Measurements from ENCODE around the gene SPRN.

Gene SPRN

DNA sequence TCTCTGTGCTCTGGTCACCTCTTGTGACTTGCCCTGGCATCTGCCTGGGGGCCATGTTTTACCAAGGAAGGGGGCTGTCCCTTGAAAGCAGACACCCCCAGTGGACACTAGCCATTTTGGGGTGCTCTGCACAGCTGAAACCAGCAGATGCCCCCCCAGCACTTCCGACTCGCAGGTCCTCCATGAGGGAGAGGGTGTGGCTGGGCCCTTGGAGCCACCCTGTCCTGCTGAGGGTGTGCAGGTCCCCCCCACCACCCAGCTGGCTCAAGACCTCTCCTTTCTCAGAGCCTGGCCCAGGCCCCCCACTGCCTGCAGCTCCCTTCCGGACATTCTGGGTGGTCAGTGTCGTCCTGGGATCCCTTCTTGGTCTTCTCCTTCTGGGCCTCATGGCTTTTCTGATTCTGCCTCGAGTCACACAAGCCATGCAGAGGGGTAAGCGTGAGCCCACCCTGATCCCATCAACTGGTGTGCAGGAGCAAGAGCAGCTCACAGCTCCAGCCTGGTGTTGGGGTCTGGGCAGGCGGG is 41.6 kb upstream of the SPRN start:
- no peak overlapping the region for H3K4me3 ChIP-seq (ENCODE audit: control insufficient read depth, low read depth, low read length)
- TF ChIP-seq, protein P1, sequence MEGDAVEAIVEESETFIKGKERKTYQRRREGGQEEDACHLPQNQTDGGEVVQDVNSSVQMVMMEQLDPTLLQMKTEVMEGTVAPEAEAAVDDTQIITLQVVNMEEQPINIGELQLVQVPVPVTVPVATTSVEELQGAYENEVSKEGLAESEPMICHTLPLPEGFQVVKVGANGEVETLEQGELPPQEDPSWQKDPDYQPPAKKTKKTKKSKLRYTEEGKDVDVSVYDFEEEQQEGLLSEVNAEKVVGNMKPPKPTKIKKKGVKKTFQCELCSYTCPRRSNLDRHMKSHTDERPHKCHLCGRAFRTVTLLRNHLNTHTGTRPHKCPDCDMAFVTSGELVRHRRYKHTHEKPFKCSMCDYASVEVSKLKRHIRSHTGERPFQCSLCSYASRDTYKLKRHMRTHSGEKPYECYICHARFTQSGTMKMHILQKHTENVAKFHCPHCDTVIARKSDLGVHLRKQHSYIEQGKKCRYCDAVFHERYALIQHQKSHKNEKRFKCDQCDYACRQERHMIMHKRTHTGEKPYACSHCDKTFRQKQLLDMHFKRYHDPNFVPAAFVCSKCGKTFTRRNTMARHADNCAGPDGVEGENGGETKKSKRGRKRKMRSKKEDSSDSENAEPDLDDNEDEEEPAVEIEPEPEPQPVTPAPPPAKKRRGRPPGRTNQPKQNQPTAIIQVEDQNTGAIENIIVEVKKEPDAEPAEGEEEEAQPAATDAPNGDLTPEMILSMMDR (IDR thresholded peaks at IDR 0.05; ENCODE audit: control insufficient read depth, insufficient read depth, low read depth, low read length, missing control alignments): no peak

DNA sequence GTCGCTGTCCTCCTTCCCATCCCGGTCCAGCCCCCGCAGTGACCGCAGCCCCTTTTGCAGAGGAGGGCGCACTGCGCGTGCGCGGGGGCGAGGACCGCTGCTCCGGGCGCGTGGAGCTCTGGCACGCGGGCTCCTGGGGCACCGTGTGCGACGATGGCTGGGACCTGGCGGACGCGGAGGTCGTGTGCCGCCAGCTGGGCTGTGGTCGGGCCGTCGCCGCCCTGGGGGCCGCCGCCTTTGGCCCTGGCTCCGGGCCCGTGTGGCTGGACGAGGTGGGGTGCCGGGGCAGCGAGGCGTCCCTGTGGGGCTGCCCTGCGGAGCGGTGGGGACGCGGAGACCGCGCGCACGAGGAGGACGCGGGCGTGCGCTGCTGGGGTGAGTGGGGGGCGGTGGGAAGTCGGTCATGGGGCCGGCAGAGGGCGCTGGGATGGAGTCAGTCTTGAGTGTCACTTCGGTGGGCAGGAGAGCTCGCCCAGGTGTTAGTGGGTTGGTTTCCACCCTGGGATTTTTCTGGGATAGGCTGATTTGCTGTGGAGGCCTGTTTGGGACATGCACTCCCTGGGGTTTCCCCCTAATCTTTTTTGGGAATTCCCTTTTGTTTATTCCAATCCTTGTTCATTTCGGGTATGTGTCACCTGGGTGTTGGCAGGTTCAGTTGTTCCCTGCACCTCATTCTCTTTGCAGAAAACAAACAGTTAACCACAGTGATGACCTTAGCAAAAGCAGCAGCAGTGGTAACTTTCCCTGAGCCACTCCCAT is 40.9 kb upstream of the SPRN start:
- DNase-seq (ENCODE audit: low read depth): no peak
- TF ChIP-seq, protein P1 (IDR thresholded peaks at IDR 0.05; ENCODE audit: control insufficient read depth, insufficient read depth, low read depth, low read length, missing control alignments): no peak
- H3K4me3 ChIP-seq (ENCODE audit: control insufficient read depth, low read depth, low read length): no peak overlapping the region

More for the DNA sequence above, 41.6 kb upstream of the SPRN start:
- no peak for DNase-seq (ENCODE audit: low read depth)

DNA sequence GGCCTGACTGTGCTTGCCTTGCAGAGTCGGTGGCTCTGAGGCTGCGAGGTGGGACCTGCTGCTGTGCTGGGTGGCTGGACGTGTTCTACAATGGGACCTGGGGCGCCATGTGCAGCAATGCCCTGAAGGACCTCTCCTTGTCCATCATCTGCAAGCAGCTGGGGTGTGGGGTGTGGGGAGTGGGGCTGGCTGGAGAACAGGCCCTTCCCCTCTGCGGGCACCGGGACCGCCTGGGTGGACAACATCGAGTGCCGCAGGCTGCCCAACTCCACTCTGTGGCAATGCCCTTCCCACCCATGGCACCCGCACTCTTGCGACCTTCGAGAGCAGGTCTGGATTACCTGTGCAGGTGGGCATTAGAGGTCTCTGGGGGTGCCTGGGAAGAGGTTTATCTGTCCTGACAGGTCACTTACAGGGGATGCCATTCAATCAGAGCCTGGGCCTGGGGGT is 40.2 kb upstream of the SPRN start:
- TF ChIP-seq, protein P1 (IDR thresholded peaks at IDR 0.05; ENCODE audit: control insufficient read depth, insufficient read depth, low read depth, low read length, missing control alignments): no peak
- no peak for DNase-seq (ENCODE audit: low read depth)
- H3K4me3 ChIP-seq (ENCODE audit: control insufficient read depth, low read depth, low read length): no peak overlapping the region

DNA sequence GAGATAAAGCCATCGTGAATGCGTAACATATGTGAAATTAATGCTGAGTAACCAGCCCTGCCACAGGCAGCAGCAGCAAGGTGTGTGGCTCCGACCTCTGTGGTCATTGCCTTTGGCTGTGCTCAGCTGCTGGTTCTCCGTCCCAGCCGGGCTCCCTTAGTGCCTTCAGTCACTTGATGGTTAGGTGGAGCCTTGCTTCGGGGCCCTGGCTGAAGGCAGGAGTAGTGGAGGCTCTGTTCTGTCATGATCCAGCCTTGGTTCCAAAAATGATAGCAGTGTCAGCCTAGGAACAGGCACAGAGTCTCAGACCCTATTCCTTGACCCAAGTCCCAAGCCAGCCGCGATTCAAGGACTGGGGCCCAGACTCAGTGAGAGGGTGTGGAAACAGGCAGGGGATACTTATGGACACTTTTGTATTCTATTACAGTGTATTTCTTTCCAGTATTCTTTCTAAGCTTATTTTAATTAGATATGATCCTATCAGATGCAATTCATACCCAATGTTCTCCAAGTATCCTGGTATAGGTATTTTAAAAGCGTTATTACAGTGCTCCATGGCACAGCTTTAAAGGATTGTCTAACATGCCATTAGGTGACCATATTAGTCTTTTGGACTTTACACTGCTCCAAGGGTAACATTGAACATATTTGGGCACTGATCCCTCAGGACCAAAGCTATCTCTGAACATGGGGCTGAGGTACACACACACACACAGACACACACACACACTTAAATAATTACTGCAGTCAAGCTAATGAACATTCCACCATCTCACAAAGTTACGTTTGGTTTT is 38.3 kb upstream of the SPRN start:
- no peak for DNase-seq (ENCODE audit: low read depth)
- TF ChIP-seq, protein P1 (IDR thresholded peaks at IDR 0.05; ENCODE audit: control insufficient read depth, insufficient read depth, low read depth, low read length, missing control alignments): no peak

DNA sequence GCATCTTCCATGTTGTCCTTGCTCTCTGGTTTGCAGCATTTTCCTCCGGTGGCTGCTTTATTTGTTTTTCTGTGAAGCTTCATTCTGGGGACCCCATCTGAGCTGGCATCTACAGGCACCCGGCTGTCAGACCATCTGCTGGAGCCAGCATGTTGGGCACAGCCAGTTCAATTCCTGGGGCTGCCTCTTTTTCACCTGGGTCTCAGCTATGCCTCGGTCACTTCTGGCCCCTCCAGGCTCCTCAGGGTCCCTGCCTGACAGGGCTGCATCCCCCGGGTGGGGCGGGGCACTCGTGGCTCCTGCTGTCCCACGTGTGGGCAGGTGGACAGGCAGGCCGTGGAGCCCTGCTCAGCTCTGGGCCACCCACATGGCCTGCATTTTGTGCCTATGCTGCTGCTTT is 37.4 kb upstream of the SPRN start:
- DNase-seq (ENCODE audit: low read depth): no peak
- H3K4me3 ChIP-seq (ENCODE audit: control insufficient read depth, low read depth, low read length): no peak overlapping the region
- TF ChIP-seq, protein P1 (IDR thresholded peaks at IDR 0.05; ENCODE audit: control insufficient read depth, insufficient read depth, low read depth, low read length, missing control alignments): no peak

More for the DNA sequence above, 38.3 kb upstream of the SPRN start:
- H3K4me3 ChIP-seq (ENCODE audit: control insufficient read depth, low read depth, low read length): no peak overlapping the region

DNA sequence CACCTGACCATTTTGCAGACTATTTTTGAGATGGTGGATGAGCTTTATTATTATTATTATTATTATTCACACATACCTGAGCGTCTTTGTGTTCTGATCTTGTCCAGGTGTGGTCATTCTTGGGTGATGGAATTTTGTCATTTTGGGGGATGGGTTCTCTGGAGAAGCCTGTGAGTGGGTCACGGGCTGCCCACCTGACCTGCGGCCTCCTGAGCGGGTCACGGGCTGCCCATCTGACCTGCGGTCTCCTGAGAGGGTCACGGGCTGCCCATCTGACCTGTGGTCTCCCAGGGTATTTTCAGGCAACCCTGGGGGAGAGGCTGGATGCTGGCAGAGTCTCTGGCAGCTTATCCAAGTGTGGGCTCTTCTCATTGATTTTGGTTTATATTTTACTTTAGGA is 36.6 kb upstream of the SPRN start:
- TF ChIP-seq, protein P1 (IDR thresholded peaks at IDR 0.05; ENCODE audit: control insufficient read depth, insufficient read depth, low read depth, low read length, missing control alignments): no peak
- H3K4me3 ChIP-seq (ENCODE audit: control insufficient read depth, low read depth, low read length): no peak overlapping the region
- no peak for DNase-seq (ENCODE audit: low read depth)

Measured in AG09309 (cell line).